Heart right ventricle (tissue), 16 donors: ENCODE measurements around the gene PTPRM. TPM values are rescaled to one million over a fixed set of nuclear protein-coding genes. Genes with fewer than 3 reads are reported as not detected.

ENCODE experiments used
- ATAC-seq, 8 donors: fragments of 200-7000 bp; cut with Tn5 transposase; one replicate each; pipeline ENCODE4 v1.9.1; 2020; ENCODE audit warnings: mild to moderate bottlenecking in 8 of 8, moderate library complexity in 8 of 8, moderate number of reproducible peaks in 1 of 8
- DNase-seq, 2 donors: peaks; one replicate each; pipeline ENCODE4 v3.0.0-alpha.2; 2020
- H3K27ac ChIP-seq, 10 donors: fragments of 200-600 bp; sonication (generic) in 2 of 10; one replicate each; pipeline versions ENCODE4 v1.5.0 to v1.8.0; 2020 to 2022; ENCODE audit warnings: mild to moderate bottlenecking in 3 of 10
- H3K27me3 ChIP-seq, 7 donors: fragments of 200-600 bp; one replicate each; pipeline ENCODE4 v1.8.0; 2021 to 2022; ENCODE audit warnings: mild to moderate bottlenecking in 2 of 7
- H3K36me3 ChIP-seq, 9 donors: fragments of 200-600 bp; sonication (generic) in 1 of 9; one replicate each; pipeline versions ENCODE4 v1.5.0 to v1.8.0; 2020 to 2022; ENCODE audit warnings: mild to moderate bottlenecking in 2 of 9
- H3K4me1 ChIP-seq, 9 donors: fragments of 200-600 bp; sonication (generic) in 1 of 9; one replicate each; pipeline versions ENCODE4 v1.5.0 to v1.8.0; 2020 to 2022; ENCODE audit warnings: mild to moderate bottlenecking in 4 of 9
- H3K4me3 ChIP-seq, 10 donors: fragments of 200-600 bp; sonication (generic) in 2 of 10; one replicate each; pipeline versions ENCODE4 v1.5.0 to v1.8.0; 2020 to 2022; ENCODE audit warnings: mild to moderate bottlenecking in 7 of 10, moderate library complexity in 2 of 10
- H3K9me3 ChIP-seq, 11 donors: fragments of 200-600 bp in 10 of 11; sonication (generic) in 2 of 11; one replicate each; pipeline versions ENCODE4 v1.5.0 to v1.8.0; 2013 to 2022; ENCODE audit warnings: mild to moderate bottlenecking in 2 of 11, control low read depth in 1 of 11, moderate library complexity in 1 of 11
- WGBS, 2 donors: extraction: QIAGEN DNeasy Blood & Tissue Kit; methylation state at CpG; one replicate each; pipeline ENCODE4 v1.1.7; 2013; ENCODE audit warnings: inconsistent platforms in 1 of 2; 5-methylcytosine and 5-hydroxymethylcytosine counted together
- intact Hi-C, 10 donors: fragments of 100-400 bp; cut with DNase I; formaldehyde crosslinking; loops; one replicate each; pipeline versions ENCODE4 v1.11.1 to v1.14.2; 2022
- polyA plus RNA-seq, 2 donors: library from polyadenylated mRNA; stranded (reverse); fragments of 200-250 nt; gene quantifications; one replicate each; pipeline ENCODE4 v1.2.3, GENCODE V29; 2013
- total RNA-seq, 10 donors: library from RNA; stranded (reverse); fragmentation: NEBNext Ultra II Directional in 3 of 10; extraction: Animal tissue kit (Norgen Biotek cat#: 25700) in 3 of 10; gene quantifications; one replicate each; pipeline versions ENCODE4 v1.2.1 to v1.2.4, GENCODE V29; 2021 to 2023
- TF ChIP-seq, protein P1 (sequence below), 9 donors: fragments of 200-600 bp; sonication (generic) in 2 of 9; IDR thresholded peaks; one replicate each; pipeline versions ENCODE4 v1.5.0 to v1.8.0; 2021 to 2022; ENCODE audit warnings: antibody characterized with exemption in 9 of 9, mild to moderate bottlenecking in 5 of 9, moderate library complexity in 1 of 9
- donor health status: Arrhythmogenic right ventricular cardiomyopathy.
- donor health status: ischemic (EF 13 %, LVEDD 7.1; RV severe dilation, severe dysfunction).
- donor health status: healthy with polysubstance abuse.
- donor health status: DM: no; HTN: yes; CAD: no.
- donor health status: DM: no; HTN: no; CAD: no.
- donor health status: ischemic (EF 25% LVEDD 6.9; RV normal size, moderate dysfunction).
- donor health status: ischemic (EF 25% LVEDD 5.7; RV mildly dilated, moderate dysfunction).
- donor health status: healthy.
- donor health status: DM: yes; HTN: yes; CAD: no.
- donor health status: Ischemic cardiomyopathy.
- donor health status: ischemic (EF 35%, LVEDD 5.7; RV mildly dilated, moderate dysfunction).
- donor health status: nonischemic (EF 11% LVEDD 7.7; RV severe dilation, severe dysfunction).
- donor health status: DM: yes; HTN: yes; CAD: no.
- donor health status: PGD.
- donor health status: ischemic (EF 29% LVEDD 5.4; RV normal size, mild dysfunction).
- donor health status: nonischemic (EF 23%, LVEDD 6.1; RV moderate dilation, normal function).

Gene PTPRM
- total and polyA plus RNA-seq, 12 donors, result 81.7 to 170 (median 132) TPM

DNA sequence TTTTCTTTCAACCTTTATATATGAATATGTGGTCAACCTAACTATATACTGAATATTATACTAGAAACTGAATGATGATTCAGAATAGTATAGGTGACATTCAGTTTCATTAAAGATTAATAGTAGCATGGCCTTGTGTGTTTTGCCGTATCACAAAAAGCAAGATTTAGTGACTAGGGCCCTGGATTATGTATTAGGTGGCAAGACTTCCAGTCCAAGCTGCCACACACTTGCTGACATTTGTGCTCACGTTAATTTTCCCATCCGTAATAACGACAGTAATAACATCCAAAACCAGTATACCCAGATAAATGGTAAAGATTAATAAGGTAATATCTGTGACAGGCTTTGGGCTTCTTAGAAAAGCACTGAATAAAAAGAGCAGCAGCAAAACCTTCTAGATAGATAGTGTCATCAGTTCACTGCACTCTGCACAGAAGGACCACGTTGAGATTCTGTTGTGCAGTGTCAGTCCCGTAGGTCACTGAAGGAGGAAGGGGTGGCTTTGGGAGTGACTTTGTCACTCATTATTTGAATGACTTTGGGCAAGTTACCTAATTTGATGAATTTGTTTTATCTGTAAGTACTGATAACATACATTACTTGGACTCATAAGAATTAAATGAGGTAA lies 451.7 kb downstream of the PTPRM start:
- intact Hi-C loops, result no loop called here
- no peaks in the 10 kb centered on the region for H3K36me3 ChIP-seq
- TF ChIP-seq, protein P1, sequence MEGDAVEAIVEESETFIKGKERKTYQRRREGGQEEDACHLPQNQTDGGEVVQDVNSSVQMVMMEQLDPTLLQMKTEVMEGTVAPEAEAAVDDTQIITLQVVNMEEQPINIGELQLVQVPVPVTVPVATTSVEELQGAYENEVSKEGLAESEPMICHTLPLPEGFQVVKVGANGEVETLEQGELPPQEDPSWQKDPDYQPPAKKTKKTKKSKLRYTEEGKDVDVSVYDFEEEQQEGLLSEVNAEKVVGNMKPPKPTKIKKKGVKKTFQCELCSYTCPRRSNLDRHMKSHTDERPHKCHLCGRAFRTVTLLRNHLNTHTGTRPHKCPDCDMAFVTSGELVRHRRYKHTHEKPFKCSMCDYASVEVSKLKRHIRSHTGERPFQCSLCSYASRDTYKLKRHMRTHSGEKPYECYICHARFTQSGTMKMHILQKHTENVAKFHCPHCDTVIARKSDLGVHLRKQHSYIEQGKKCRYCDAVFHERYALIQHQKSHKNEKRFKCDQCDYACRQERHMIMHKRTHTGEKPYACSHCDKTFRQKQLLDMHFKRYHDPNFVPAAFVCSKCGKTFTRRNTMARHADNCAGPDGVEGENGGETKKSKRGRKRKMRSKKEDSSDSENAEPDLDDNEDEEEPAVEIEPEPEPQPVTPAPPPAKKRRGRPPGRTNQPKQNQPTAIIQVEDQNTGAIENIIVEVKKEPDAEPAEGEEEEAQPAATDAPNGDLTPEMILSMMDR (IDR thresholded peaks at IDR 0.05), result no peak

GRCh38 chr18:8019600-8019999 lies 452.5 kb downstream of the PTPRM start:
- no peaks in the 10 kb centered on the region for H3K9me3 ChIP-seq
- TF ChIP-seq, protein P1 (IDR thresholded peaks at IDR 0.05), result no peak
- H3K36me3 ChIP-seq, result no peaks in the 10 kb centered on the region
- H3K27ac ChIP-seq, result no peak overlapping the region
- H3K4me3 ChIP-seq, result no peak overlapping the region
- WGBS, 2 donors, result 98 to 100% methylated on average over 1 of the region's 1 CpG
- H3K4me1 ChIP-seq, result peaks cover 0 to 30% (median 4%) of the 10 kb centered on the region in 9 donors
- no peak for DNase-seq
- no peak for ATAC-seq
- H3K27me3 ChIP-seq, result no peaks in the 10 kb centered on the region
- intact Hi-C loops, result no loop called here

More for the DNA sequence above, 451.7 kb downstream of the PTPRM start:
- 82 to 85% methylated on average over 6 of the region's 6 CpGs for WGBS, 2 donors
- Histone ChIP-seq H3K4me1 (peaks cover 0 to 23% (median 4%) of the 10 kb centered on the region in 9 donors), H3K27ac (no peak overlapping the region), H3K27me3 (no peaks in the 10 kb centered on the region), H3K4me3 (no peak overlapping the region), H3K9me3 (no peaks in the 10 kb centered on the region)
- ATAC-seq (no peak), DNase-seq (no peak)

DNA sequence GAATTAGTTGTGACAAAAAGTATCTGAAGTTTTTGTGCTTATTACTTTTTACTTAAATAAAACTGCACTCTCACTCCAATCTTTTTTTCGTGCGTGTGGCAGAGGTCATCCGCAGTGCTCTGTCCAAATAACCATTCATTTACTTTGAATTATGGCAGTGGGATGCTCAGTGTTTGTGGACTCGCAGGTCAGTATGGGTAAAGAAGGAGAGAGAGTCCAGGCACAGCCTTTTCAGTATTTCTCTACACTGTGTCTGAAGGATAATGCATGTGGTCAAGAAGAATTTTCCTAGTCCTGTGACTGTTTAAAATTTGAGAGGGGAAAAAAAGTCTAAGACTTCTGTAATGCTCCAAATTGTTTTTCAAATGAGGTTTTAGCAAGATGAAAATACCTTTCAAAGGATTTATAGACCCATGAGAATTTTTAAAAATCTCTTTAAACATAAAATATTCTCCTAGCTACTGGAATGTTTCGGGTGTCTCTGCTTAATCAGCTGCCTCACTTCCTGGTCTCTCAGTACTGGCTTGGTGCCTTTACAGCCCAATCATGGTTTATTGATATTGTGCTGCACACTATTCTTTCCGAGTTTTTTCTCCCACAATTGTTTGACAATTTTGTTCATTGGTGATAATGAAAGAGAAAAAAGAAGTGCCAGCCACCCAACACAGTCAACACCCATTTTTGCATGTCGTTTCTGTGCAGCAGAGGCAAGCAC lies 453.2 kb downstream of the PTPRM start:
- Histone ChIP-seq H3K36me3 (no peaks in the 10 kb centered on the region), H3K27ac (no peak overlapping the region), H3K4me3 (no peak overlapping the region), H3K27me3 (no peaks in the 10 kb centered on the region), H3K9me3 (no peaks in the 10 kb centered on the region), H3K4me1 (peaks cover 0 to 31% (median 4%) of the 10 kb centered on the region in 9 donors)
- peak in 1 of 8 donors; percentile 42 for ATAC-seq
- no peak for DNase-seq
- intact Hi-C loops, result no loop called here
- TF ChIP-seq, protein P1 (IDR thresholded peaks at IDR 0.05), result no peak
- WGBS, 2 donors, result 73 to 77% methylated on average over 7 of the region's 7 CpGs

GRCh38 chr18:8029061-8029460 lies 461.9 kb downstream of the PTPRM start:
- no peak overlapping the region for H3K4me3 ChIP-seq
- no peaks in the 10 kb centered on the region for H3K27me3 ChIP-seq
- no peaks in the 10 kb centered on the region for H3K36me3 ChIP-seq
- peaks cover 0 to 21% (median 11%) of the 10 kb centered on the region in 9 donors for H3K4me1 ChIP-seq
- ATAC-seq (peak in 2 of 8 donors; percentile 33 to 68), DNase-seq (no peak)
- TF ChIP-seq, protein P1 (IDR thresholded peaks at IDR 0.05), result no peak
- H3K9me3 ChIP-seq, result peaks cover 0 to under 1% (median 0%) of the 10 kb centered on the region in 11 donors
- intact Hi-C loops, result no loop called here
- no peak overlapping the region for H3K27ac ChIP-seq
